HL-60/S4 treated with retinoic acid at 250 ng/mL for 4 days and 3 days (cell line): ENCODE data around the gene ADGRG4.

Experiments used
- in situ Hi-C: fragments of 300-500 bp; cut with MboI; formaldehyde crosslinking; loops from 2 replicates; pipeline ENCODE4 v1.7.0; 2022; ENCODE audit warnings: low sequenced_read_pairs

The ADGRG4 gene

GRCh38 chrX:136453771-136454170 is 153.0 kb downstream of the ADGRG4 start:
- in situ Hi-C loops, result no loop called here

- in situ Hi-C loops, result no loop called here
These were observed 155.4 kb downstream of the ADGRG4 start for GRCh38 chrX:136456133-136456532.

- in situ Hi-C loops, result no loop called here
These were observed 156.6 kb downstream of the ADGRG4 start for GRCh38 chrX:136457303-136457917.

- in situ Hi-C loops, result no loop called here
These were observed 163.8 kb downstream of the ADGRG4 start for GRCh38 chrX:136464589-136464988.
